ENCODE data around the gene FRMD4A. TPM values are rescaled to one million over a fixed set of nuclear protein-coding genes. Genes with fewer than 3 reads are reported as not detected.

The FRMD4A gene
- total and polyA plus RNA-seq, 2 of the 4 experiments (the other 2 are of a cell fraction), result 30.3 to 68.8 TPM

- no peaks in the 10 kb centered on the region for H3K79me1 ChIP-seq (ENCODE audit: low read depth in 1 of 2, low read length in 2 of 2)
- no peak overlapping the region for H2BK120ac ChIP-seq (ENCODE audit: low read depth, low read length)
- H4K8ac ChIP-seq (ENCODE audit: low read depth in 2 of 2, low read length in 2 of 2), result no peak overlapping the region
- H3K4ac ChIP-seq (ENCODE audit: low read depth, low read length), result no peak overlapping the region
- H3K4me1 ChIP-seq (ENCODE audit: control insufficient read depth, insufficient read depth, low read length), result no peaks in the 10 kb centered on the region
- no peaks in the 10 kb centered on the region; the same call in 1 of the 2 replicates for H3K9me1 ChIP-seq (ENCODE audit: insufficient read depth, low read length)
- in situ Hi-C loops (cut with MboI; ENCODE audit: low sequenced_read_pairs), result no loop called here
- POLR2A ChIA-PET (ENCODE audit: unreplicated experiment), result no interaction called here
- no peaks in the 10 kb centered on the region for H3K36me3 ChIP-seq (ENCODE audit: control insufficient read depth, insufficient read depth, low read length)
- no peak for DNase-seq
- TF ChIP-seq CEBPB (IDR thresholded peaks at IDR 0.05; ENCODE audit: low read depth, low read length) (no peak), MXI1 (IDR thresholded peaks at IDR 0.05; ENCODE audit: borderline replicate concordance, low read depth, low read length) (no peak), ELK1 (IDR thresholded peaks at IDR 0.05; ENCODE audit: borderline replicate concordance, low read depth, low read length) (no peak), MAZ (IDR thresholded peaks at IDR 0.05; ENCODE audit: borderline replicate concordance, low read depth, low read length) (no peak), POLR2A (IDR thresholded peaks at IDR 0.05; ENCODE audit: low read depth, low read length) (no peak), BHLHE40 (IDR thresholded peaks at IDR 0.05; ENCODE audit: low read depth, low read length) (no peak), RFX5 (IDR thresholded peaks at IDR 0.05; ENCODE audit: low read depth, low read length) (no peak), CTCF (conservative IDR thresholded peaks at IDR 0.05; ENCODE audit: low read depth, low read length) (no peak), RAD21 (IDR thresholded peaks at IDR 0.05; ENCODE audit: low read length) (no peak), CHD1 (IDR thresholded peaks at IDR 0.05; ENCODE audit: low read depth, low read length) (no peak), SMC3 (IDR thresholded peaks at IDR 0.05; ENCODE audit: low read depth, low read length) (no peak), NFE2L2 (IDR thresholded peaks at IDR 0.05; ENCODE audit: low read depth, low read length) (no peak), USF2 (IDR thresholded peaks at IDR 0.05; ENCODE audit: low read depth, low read length) (no peak), RCOR1 (IDR thresholded peaks at IDR 0.05; ENCODE audit: insufficient replicate concordance, low read length) (no peak), FOS (IDR thresholded peaks at IDR 0.05; ENCODE audit: low read depth, low read length) (no peak), MAFK (IDR thresholded peaks at IDR 0.05; ENCODE audit: low read depth, low read length) (no peak)
- BruUV-seq (replicated peaks), result no TSS peak
- peaks cover 48% of the 10 kb centered on the region for H3K27me3 ChIP-seq (ENCODE audit: control insufficient read depth, insufficient read depth, low read length)
- no peak overlapping the region for H2BK5ac ChIP-seq (ENCODE audit: low read depth, low read length, poor library complexity, severe bottlenecking)
- no peak overlapping the region for H3K27ac ChIP-seq (ENCODE audit: insufficient read depth, low read length)
- H3K9ac ChIP-seq (ENCODE audit: low read depth, low read length), result no peak overlapping the region
- intact Hi-C loops (cut with micrococcal nuclease), result no loop called here
- H4K91ac ChIP-seq (ENCODE audit: insufficient read depth, low read depth, low read length), result no peak overlapping the region
- no peak overlapping the region for H3K18ac ChIP-seq (ENCODE audit: low read depth, low read length)
- no peak overlapping the region for H2AK5ac ChIP-seq (ENCODE audit: low read depth, low read length)
- no peak overlapping the region for H3K4me2 ChIP-seq (ENCODE audit: low read depth, low read length)
- no peak overlapping the region for H3K14ac ChIP-seq (replicated peaks; ENCODE audit: low read depth, low read length)
- H2BK20ac ChIP-seq (ENCODE audit: low read depth, low read length), result no peak overlapping the region
- no peak overlapping the region for H2AK9ac ChIP-seq (replicated peaks; ENCODE audit: low read depth, low read length, poor library complexity)
- H2BK15ac ChIP-seq (ENCODE audit: low read depth, low read length), result no peak overlapping the region
- no peak overlapping the region for H3K23ac ChIP-seq (ENCODE audit: low read depth, low read length)
- H3K4me3 ChIP-seq (ENCODE audit: insufficient read depth, low read depth, low read length), result no peak overlapping the region
- 50% methylated on average over 1 of the region's 8 CpGs; no CpG with 5 or more reads in 1 of the 2 experiments for WGBS, 2 experiments (ENCODE audit: extremely low coverage in 2 of 2, insufficient read length in 1 of 2)
- H2AFZ ChIP-seq (replicated peaks; ENCODE audit: low read length, poor library complexity), result no peak overlapping the region
- CTCF ChIA-PET, result interaction anchor here (0.8 kb wide), 1 partner anchor 126 kb away, joined by 3 read pairs; no protein-coding TSS in a partner anchor
- no peak for ATAC-seq (ENCODE audit: low read depth)
- H4K5ac ChIP-seq (ENCODE audit: low read depth, low read length), result no peak overlapping the region
- no peaks in the 10 kb centered on the region for H4K20me1 ChIP-seq (ENCODE audit: insufficient read depth, low read length)
- H3K56ac ChIP-seq (ENCODE audit: extremely low read depth, insufficient read depth, low read length), result no peak overlapping the region
- no peaks in the 10 kb centered on the region; the same call in 1 of the 2 replicates for H3K9me3 ChIP-seq (ENCODE audit: control insufficient read depth, insufficient read depth, low read length)
- dilution Hi-C loops (cut with HindIII; ENCODE audit: low sequenced_read_pairs, unreplicated experiment), result no loop called here
These were observed 4.1 kb downstream of the FRMD4A start for GRCh38 chr10:14326581-14326980.

All from IMR-90 (cell line).